Measurements from ENCODE around the gene ASB14.
"Not testable (repeated sequence)": the region's sequence is repeated elsewhere in the genome, so short reads cannot be mapped to it uniquely, and the experiment has no call there.

The ASB14 gene

GRCh38 chr3:57292159-57292896, at the start of gene ASB14:
ASB14 (minus strand) TSS chr3:57292685; CDS start chr3:57292033, 652 bp downstream.
- Mint-ChIP-seq H3K27me3 (ENCODE audit: low read depth, poor library complexity) (peaks cover 11% of the 10 kb centered on the region), H3K36me3 (ENCODE audit: low read depth) (no peaks in the 10 kb centered on the region), H3K9me3 (peaks cover 3% of the 10 kb centered on the region), H3K4me1 (no peaks in the 10 kb centered on the region), H3K4me3 (no peak within 1 kb of the TSS), H3K27ac (no peak within 1 kb of the TSS)
- no peak for DNase-seq
- no peak for TF ChIP-seq CTCF (IDR thresholded peaks at IDR 0.05)

GRCh38 chr3:57339071-57339642, 46.7 kb upstream of the ASB14 start:
- H3K27ac Mint-ChIP-seq, H3K4me1 Mint-ChIP-seq, DNase-seq: not testable (repeated sequence)

GRCh38 chr3:57338272-57339070, 46.0 kb upstream of the ASB14 start:
- H3K27ac Mint-ChIP-seq: not testable (repeated sequence)

More at GRCh38 chr3:57339071-57339642, 46.7 kb upstream of the ASB14 start:
- not testable (repeated sequence) for H3K9me3 Mint-ChIP-seq; H3K36me3 Mint-ChIP-seq (ENCODE audit: low read depth); H3K27me3 Mint-ChIP-seq (ENCODE audit: low read depth, poor library complexity); H3K4me3 Mint-ChIP-seq

GRCh38 chr3:57335283-57335938, 42.9 kb upstream of the ASB14 start:
- Mint-ChIP-seq H3K4me3 (no peak overlapping the region), H3K4me1 (peaks cover 10% of the 10 kb centered on the region), H3K27me3 (ENCODE audit: low read depth, poor library complexity) (no peaks in the 10 kb centered on the region), H3K27ac (no peak overlapping the region), H3K36me3 (ENCODE audit: low read depth) (no peaks in the 10 kb centered on the region), H3K9me3 (peaks cover 8% of the 10 kb centered on the region)
- TF ChIP-seq CTCF (IDR thresholded peaks at IDR 0.05): no peak
- DNase-seq: no peak

More at GRCh38 chr3:57338272-57339070, 46.0 kb upstream of the ASB14 start:
- H3K4me3 Mint-ChIP-seq; H3K27me3 Mint-ChIP-seq (ENCODE audit: low read depth, poor library complexity); H3K9me3 Mint-ChIP-seq; H3K36me3 Mint-ChIP-seq (ENCODE audit: low read depth); DNase-seq; H3K4me1 Mint-ChIP-seq: not testable (repeated sequence)

- TF ChIP-seq CTCF (IDR thresholded peaks at IDR 0.05): no peak
- Mint-ChIP-seq H3K4me3 (no peak overlapping the region), H3K4me1 (peaks cover 10% of the 10 kb centered on the region), H3K27me3 (ENCODE audit: low read depth, poor library complexity) (peaks cover 3% of the 10 kb centered on the region), H3K27ac (no peak overlapping the region), H3K36me3 (ENCODE audit: low read depth) (no peaks in the 10 kb centered on the region), H3K9me3 (peaks cover 5% of the 10 kb centered on the region)
- DNase-seq: no peak
These were observed 38.7 kb upstream of the ASB14 start for GRCh38 chr3:57331078-57331610.

- not testable (repeated sequence) for H3K36me3 Mint-ChIP-seq (ENCODE audit: low read depth); H3K4me3 Mint-ChIP-seq; H3K27me3 Mint-ChIP-seq (ENCODE audit: low read depth, poor library complexity); H3K4me1 Mint-ChIP-seq; H3K27ac Mint-ChIP-seq; DNase-seq
- peaks cover 21% of the 10 kb centered on the region for H3K9me3 Mint-ChIP-seq
These were observed 34.0 kb upstream of the ASB14 start for GRCh38 chr3:57326498-57326897.

GRCh38 chr3:57314204-57314603, 21.7 kb upstream of the ASB14 start:
- H3K4me1 Mint-ChIP-seq: no peaks in the 10 kb centered on the region
- no peak overlapping the region for H3K4me3 Mint-ChIP-seq
- no peak overlapping the region for H3K27ac Mint-ChIP-seq
- no peak for TF ChIP-seq CTCF (IDR thresholded peaks at IDR 0.05)
- H3K27me3 Mint-ChIP-seq (ENCODE audit: low read depth, poor library complexity): peaks cover 6% of the 10 kb centered on the region
- peaks cover 14% of the 10 kb centered on the region for H3K9me3 Mint-ChIP-seq
- no peak for DNase-seq
- H3K36me3 Mint-ChIP-seq (ENCODE audit: low read depth): no peaks in the 10 kb centered on the region

Measured in nephron progenitor cell (in vitro differentiated cells).